Myocyte (in vitro differentiated cells): ENCODE measurements around the gene TM4SF5. TPM values are rescaled to one million over a fixed set of nuclear protein-coding genes. Genes with fewer than 3 reads are reported as not detected.

Experiments
- DNase-seq: peaks from one replicate; pipeline ENCODE4 v3.0.0-alpha.2; 2012; ENCODE audit warnings: low read depth
- total RNA-seq: library from RNA; depleted of rRNA; stranded (reverse); fragments of >200 nt; gene quantifications from 2 replicates; pipeline ENCODE4 v1.2.3, GENCODE V29; 2014

TM4SF5 gene
- total RNA-seq, 1 donor from 2014 or later = not detected

GRCh38 chr17:4788807-4789700 is 17.4 kb downstream of the TM4SF5 start, which contains the start of gene GLTPD2:
Gene GLTPD2 (plus strand): TSS chr17:4788964. CDS start chr17:4789012, 48 bp downstream.
- DNase-seq = no peak

DNA sequence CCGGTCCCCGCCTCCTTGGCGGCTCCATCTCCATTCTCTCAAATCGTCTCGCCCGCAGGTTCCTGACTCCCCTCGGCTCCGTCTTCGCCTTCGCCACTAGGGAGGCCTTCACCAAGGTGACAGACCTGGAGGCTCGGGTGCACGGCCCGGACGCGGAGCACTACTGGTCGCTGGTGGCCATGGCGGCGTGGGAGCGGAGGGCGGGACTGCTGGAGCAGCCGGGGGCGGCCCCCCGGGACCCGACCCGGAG is 17.9 kb downstream of the TM4SF5 start:
- no peak for DNase-seq

GRCh38 chr17:4789951-4790704 is 18.4 kb downstream of the TM4SF5 start:
- peak; percentile 85 for DNase-seq

- no peak for DNase-seq
Measured at GRCh38 chr17:4790705-4791088, 19.0 kb downstream of the TM4SF5 start.

DNA sequence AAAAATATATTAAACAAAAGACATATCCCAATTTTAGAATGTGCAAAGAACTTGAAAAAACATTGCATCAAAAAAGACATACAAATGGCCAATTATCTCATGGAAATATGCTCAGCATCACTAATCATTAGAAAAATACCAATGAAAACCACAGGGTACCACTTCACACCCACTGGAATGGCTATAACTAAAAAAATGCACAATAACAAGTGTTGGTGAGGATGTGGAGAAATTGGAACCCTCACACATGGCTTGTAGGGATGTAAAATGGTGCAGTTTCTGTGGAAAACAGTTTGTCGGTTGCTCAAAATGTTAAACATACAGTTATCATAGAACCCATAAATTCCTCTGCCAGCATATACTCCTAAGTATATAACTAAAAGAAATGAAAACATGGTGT is 23.5 kb downstream of the TM4SF5 start:
- no peak for DNase-seq

DNA sequence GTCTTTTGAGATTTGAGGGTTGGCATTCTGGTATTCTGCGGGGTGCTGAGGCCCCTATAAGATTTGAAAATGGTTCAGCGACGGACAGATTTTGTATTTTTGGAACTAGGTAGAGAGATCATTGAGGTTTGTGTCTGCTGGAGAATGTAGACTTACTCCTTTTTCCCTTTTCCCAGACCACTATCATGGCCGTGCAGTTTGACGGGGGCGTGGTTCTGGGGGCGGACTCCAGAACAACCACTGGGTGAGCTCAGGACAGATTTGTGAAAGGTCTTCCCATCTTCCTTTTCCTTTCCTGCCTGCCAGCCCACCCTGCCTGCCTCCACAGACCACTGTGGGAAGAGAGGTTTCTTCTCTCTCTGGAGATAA is 24.9 kb downstream of the TM4SF5 start:
- DNase-seq = peak; percentile 49

- no peak for DNase-seq
Measured at GRCh38 chr17:4800462-4801196, 28.9 kb downstream of the TM4SF5 start.

DNA sequence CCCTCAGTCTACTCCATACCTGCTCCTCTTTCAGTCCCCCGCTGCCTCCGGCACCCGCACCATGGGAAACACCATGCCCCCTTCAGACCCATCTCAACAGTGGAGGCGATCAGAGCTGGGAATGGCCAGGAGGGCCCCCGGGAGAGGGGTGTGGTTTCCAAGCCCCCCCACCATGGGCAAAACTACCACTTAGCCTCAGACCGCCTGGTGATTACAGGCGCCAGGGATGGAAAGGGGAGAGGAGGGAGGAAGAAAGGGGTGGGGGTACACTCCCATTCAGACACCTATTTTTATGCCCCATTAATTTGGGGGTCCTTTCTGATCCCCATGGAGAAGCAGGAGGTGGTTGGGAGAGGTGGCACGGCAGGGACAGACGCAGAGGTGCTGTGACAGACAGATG is 30.5 kb downstream of the TM4SF5 start, which contains the start of gene C17orf114:
Gene C17orf114, minus strand, starts transcription at position 101 of the 400 bp plus-strand sequence.
- no peak for DNase-seq

DNA sequence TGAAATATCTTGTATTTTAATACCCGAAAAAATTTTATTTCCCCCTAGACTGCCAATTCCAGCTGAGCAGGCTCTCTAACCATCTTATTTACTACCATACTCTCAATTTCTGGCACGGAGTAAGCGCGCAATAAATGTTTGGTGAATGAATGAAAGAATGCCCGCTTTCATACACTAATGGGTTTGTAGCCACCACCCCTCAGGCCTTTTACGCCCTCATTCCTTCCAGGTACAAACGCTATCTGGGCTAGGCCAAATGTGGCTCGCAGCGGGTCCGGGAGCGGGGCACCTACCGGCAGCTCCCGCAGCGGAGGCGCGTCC is 34.7 kb downstream of the TM4SF5 start:
- DNase-seq = no peak

DNA sequence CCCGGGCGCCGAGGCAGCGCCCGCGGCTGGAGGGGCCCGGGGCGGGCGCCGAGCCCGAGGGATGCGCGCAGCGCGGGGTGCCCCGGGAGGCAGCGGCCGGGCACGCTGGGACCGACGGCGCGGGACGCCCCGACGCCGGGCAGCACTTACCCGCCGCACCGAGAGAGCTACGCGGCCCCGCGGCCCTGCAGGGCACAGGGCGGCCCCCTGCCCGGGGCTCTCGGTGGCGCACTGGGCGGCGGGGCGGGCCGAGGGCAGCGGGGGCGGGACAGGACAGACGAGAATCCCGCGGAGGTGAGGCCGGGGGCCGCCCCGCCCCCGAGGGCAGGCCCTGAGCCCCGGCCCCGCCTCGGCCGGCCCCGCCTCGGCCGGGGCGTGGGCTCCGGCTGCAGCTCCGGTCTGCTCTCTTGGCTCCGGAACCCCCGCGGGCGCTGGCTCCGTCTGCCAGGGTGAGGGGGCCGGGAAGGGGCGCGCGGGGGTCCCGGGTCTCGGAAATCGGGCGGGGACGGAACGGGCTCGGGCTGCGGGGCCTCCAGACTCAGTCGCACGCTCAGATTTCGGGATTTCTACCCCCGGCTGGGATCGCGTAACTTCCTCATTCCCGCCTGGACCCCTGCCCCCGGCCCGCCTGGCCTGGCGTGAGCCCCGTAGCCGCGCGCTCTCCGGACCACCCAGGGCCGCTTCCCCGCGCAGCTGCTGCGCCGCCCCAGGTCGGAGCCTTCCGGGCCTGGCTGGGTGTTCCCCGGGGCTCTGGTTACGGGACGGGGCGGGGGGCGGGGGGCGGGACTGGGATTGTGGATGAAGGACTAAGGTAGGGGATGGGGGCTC is 35.3 kb downstream of the TM4SF5 start, which contains the start of gene PLD2:
Gene PLD2, plus strand, starts transcription at position 376 of the 828 bp plus-strand sequence. CDS start 621 bp downstream, outside the sequence.
- peak; percentile 84 for DNase-seq

GRCh38 chr17:4807605-4808377 is 36.1 kb downstream of the TM4SF5 start:
- DNase-seq = no peak

DNA sequence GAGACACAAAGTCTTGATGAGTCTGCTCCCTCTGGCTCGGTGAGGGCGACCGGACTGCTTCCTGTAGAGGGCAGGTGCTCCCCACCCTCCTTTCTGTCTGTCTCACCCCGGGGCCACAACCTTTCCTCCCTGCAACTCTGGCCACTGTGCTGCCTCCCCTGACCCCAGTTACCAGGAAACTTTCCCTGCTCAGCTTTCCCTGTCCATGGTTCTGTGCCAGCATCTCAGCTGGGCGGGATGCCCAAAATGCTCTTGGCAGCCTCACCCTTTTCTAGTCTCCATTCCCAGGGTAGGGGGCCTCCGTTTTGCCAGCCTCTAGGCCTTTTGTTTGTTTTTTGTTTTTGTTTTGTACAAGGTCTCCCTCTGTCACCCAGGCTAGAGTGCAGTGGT is 36.7 kb downstream of the TM4SF5 start:
- peak; percentile 28 for DNase-seq

DNA sequence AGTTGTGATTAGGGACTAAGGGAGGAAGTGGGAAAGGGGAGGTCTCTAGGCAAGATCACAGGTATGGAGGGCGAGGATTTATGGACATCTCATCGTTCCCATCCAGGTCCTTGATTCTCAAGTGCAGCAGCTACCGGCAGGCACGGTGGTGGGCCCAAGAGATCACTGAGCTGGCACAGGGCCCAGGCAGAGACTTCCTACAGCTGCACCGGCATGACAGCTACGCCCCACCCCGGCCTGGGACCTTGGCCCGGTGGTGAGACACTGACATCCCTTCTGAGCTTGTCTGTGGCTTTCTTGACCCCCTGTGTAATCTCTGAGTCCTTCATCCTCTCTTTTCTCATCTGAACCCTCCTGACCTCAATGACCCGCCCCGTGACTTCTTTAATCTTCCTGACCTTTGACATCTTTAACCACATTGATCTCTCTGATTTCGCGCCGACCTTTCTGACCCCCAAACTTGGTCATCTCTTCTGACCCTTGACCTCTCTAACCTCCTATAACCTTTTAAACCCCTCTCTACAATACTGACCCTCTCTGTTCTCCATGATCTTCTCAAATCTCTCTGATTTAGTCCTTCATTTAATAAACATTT is 39.1 kb downstream of the TM4SF5 start:
- DNase-seq = no peak

DNA sequence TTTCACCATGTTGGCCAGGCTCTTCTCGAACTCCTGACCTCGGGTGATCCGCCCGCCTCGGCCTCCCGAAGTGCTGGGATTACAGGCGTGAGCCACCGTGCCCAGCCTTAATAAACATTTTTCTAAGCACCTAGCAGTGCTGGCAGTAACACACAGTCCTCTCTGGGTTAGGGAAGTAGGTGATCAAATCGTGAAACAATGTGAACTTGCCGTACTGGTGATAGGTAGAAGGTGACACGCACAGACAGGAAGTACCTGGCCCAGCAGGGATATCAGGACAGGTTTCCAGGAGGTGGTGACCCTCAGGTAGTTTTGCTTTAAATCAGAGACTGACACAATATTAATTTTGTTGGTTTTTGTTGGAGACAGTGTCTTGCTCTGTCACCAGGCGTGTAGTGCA is 39.8 kb downstream of the TM4SF5 start:
- no peak for DNase-seq

DNA sequence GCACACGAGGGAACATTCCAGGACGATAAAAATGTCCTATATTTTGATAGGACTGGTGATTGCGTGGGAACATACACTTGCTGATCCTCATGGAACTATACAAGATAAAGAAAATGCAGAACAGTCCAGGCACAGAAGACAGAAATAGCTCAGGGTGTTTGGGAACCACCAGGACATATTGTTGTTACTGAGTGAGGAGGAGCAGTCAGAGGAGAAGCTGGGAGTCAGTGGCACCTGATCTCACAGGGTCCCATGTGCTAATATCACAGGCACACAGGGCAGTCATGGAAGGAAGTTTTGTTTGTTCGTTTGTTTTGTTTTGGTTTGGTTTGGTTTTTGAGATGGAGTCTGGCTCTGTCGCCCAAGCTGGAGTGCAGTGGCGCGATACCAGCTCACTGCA is 41.0 kb downstream of the TM4SF5 start:
- no peak for DNase-seq

DNA sequence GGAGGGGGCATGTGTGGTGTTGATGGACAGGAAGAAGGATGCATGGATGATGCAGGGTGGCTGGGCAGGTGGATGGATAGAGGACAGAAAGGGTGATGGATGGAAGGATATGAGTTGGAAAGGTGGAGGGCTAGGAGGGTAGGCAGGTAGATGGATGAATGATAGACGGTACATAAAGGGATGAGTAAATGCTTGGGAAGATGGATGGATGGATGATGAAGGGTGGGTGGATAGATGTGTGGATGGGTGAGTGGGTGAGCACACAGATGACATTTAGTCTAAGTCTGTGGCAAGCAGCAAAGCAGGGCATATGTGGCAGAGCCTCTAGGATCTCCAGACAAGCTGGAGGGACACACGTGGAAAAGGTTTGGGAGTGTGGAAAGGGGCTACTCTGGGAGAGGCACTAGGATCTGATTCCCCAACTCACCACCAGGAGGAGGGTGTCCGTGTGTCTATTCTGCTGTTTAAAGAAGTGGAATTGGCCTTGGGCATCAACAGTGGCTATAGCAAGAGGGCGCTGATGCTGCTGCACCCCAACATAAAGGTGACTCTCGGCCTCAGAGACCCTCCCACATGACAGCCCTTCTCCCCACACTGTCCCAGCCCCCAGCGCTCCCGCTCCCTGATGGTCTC is 43.5 kb downstream of the TM4SF5 start:
- DNase-seq = no peak

DNA sequence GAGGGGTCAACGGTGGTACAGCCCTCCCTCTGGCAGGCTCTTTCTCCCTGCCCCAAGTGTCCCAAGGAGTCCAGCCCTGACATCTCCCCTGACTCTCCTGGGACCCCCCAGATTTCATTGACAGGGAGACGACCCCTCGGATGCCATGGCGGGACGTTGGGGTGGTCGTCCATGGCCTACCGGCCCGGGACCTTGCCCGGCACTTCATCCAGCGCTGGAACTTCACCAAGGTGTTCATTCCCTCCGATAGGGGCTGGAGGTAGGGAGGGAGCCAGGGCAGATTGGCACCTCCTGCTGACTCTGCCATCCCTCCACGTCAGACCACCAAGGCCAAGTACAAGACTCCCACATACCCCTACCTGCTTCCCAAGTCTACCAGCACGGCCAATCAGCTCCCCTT is 45.1 kb downstream of the TM4SF5 start:
- no peak for DNase-seq

GRCh38 chr17:4818276-4818675 is 46.6 kb downstream of the TM4SF5 start:
- no peak for DNase-seq

GRCh38 chr17:4822835-4823234 is 51.1 kb downstream of the TM4SF5 start:
- DNase-seq = no peak
